ENCODE measurements around the gene NIPBL. TPM values are rescaled to one million over a fixed set of nuclear protein-coding genes. Genes with fewer than 3 reads are reported as not detected.

Gene NIPBL
- polyA plus RNA-seq, 4 donors = 10.8 to 37.5 (median 14.6) TPM

DNA sequence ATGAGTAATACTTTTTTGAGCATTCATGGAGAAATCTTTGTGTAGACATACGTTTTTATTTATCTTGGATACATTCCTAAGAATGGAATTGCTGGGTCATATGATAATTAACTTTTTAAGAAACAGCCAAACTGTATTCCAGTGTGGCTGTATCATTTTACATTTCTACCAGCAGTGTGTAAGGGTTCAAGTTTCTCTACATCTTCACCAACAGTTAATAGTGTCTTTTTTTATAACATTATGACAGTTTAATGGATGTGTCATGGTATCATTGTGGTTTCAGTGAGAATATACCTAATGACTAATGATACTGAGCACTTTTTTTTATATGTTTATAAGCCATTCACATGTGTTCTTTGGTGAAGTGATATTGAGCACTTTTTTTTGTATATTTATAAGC, 52.4 kb downstream of the NIPBL start:
- no peak for DNase-seq

GRCh38 chr5:36929438-36929837, 52.9 kb downstream of the NIPBL start:
- Histone ChIP-seq H3K36me3 (ENCODE audit: control insufficient read depth in 3 of 3, insufficient read depth in 2 of 3, low read depth in 1 of 3, low read length in 3 of 3) (no peaks in the 10 kb centered on the region), H3K27me3 (ENCODE audit: control insufficient read depth in 3 of 3, insufficient read depth in 3 of 3, low read length in 3 of 3) (no peaks in the 10 kb centered on the region), H3K4me3 (ENCODE audit: low read depth in 1 of 3, low read length in 3 of 3) (no peak overlapping the region), H3K9me3 (ENCODE audit: control insufficient read depth in 2 of 2, insufficient read depth in 1 of 2, low read depth in 1 of 2, low read length in 1 of 2) (no peaks in the 10 kb centered on the region), H3K27ac (ENCODE audit: low read depth in 1 of 3, low read length in 2 of 3) (no peak overlapping the region), H3K4me1 (ENCODE audit: control insufficient read depth in 3 of 3, insufficient read depth in 2 of 3, low read depth in 1 of 3, low read length in 2 of 3) (no peaks in the 10 kb centered on the region)
- no peak for DNase-seq
- FAIRE-seq = no peak

More for the DNA sequence above, 52.4 kb downstream of the NIPBL start:
- H3K9me3 ChIP-seq (ENCODE audit: control insufficient read depth in 2 of 2, insufficient read depth in 1 of 2, low read depth in 1 of 2, low read length in 1 of 2) = no peaks in the 10 kb centered on the region
- H3K27me3 ChIP-seq (ENCODE audit: control insufficient read depth in 3 of 3, insufficient read depth in 3 of 3, low read length in 3 of 3) = no peaks in the 10 kb centered on the region
- 7 to 17% (median 10%) methylated on average over 1 of the region's 1 CpG for WGBS, 3 donors
- no peak for FAIRE-seq
- no peak overlapping the region for H3K4me3 ChIP-seq (ENCODE audit: low read depth in 1 of 3, low read length in 3 of 3)
- no peaks in the 10 kb centered on the region for H3K4me1 ChIP-seq (ENCODE audit: control insufficient read depth in 3 of 3, insufficient read depth in 2 of 3, low read depth in 1 of 3, low read length in 2 of 3)
- H3K36me3 ChIP-seq (ENCODE audit: control insufficient read depth in 3 of 3, insufficient read depth in 2 of 3, low read depth in 1 of 3, low read length in 3 of 3) = no peaks in the 10 kb centered on the region
- no peak overlapping the region for H3K27ac ChIP-seq (ENCODE audit: low read depth in 1 of 3, low read length in 2 of 3)

GRCh38 chr5:36932056-36932455, 55.5 kb downstream of the NIPBL start:
- FAIRE-seq = no peak
- Histone ChIP-seq H3K4me1 (ENCODE audit: control insufficient read depth in 3 of 3, insufficient read depth in 2 of 3, low read depth in 1 of 3, low read length in 2 of 3) (peaks cover 0 to 1% (median 0%) of the 10 kb centered on the region in 3 donors), H3K36me3 (ENCODE audit: control insufficient read depth in 3 of 3, insufficient read depth in 2 of 3, low read depth in 1 of 3, low read length in 3 of 3) (no peaks in the 10 kb centered on the region), H3K27ac (ENCODE audit: low read depth in 1 of 3, low read length in 2 of 3) (no peak overlapping the region), H3K27me3 (ENCODE audit: control insufficient read depth in 3 of 3, insufficient read depth in 3 of 3, low read length in 3 of 3) (no peaks in the 10 kb centered on the region), H3K9me3 (ENCODE audit: control insufficient read depth in 2 of 2, insufficient read depth in 1 of 2, low read depth in 1 of 2, low read length in 1 of 2) (no peaks in the 10 kb centered on the region), H3K4me3 (ENCODE audit: low read depth in 1 of 3, low read length in 3 of 3) (no peak overlapping the region)
- no peak for DNase-seq
- 91 to 94% (median 92%) methylated on average over 4 of the region's 4 CpGs for WGBS, 3 donors

- Histone ChIP-seq H3K4me3 (ENCODE audit: low read depth in 1 of 3, low read length in 3 of 3) (no peak overlapping the region), H3K36me3 (ENCODE audit: control insufficient read depth in 3 of 3, insufficient read depth in 2 of 3, low read depth in 1 of 3, low read length in 3 of 3) (no peaks in the 10 kb centered on the region), H3K9me3 (ENCODE audit: control insufficient read depth in 2 of 2, insufficient read depth in 1 of 2, low read depth in 1 of 2, low read length in 1 of 2) (no peaks in the 10 kb centered on the region), H3K27me3 (ENCODE audit: control insufficient read depth in 3 of 3, insufficient read depth in 3 of 3, low read length in 3 of 3) (no peaks in the 10 kb centered on the region), H3K27ac (ENCODE audit: low read depth in 1 of 3, low read length in 2 of 3) (no peak overlapping the region), H3K4me1 (ENCODE audit: control insufficient read depth in 3 of 3, insufficient read depth in 2 of 3, low read depth in 1 of 3, low read length in 2 of 3) (peaks cover 0 to 1% (median 0%) of the 10 kb centered on the region in 3 donors)
- DNase-seq (no peak), FAIRE-seq (no peak)
- 98 to 100% (median 100%) methylated on average over 1 of the region's 1 CpG for WGBS, 3 donors
Observed at GRCh38 chr5:36932699-36933098, 56.1 kb downstream of the NIPBL start.

DNA sequence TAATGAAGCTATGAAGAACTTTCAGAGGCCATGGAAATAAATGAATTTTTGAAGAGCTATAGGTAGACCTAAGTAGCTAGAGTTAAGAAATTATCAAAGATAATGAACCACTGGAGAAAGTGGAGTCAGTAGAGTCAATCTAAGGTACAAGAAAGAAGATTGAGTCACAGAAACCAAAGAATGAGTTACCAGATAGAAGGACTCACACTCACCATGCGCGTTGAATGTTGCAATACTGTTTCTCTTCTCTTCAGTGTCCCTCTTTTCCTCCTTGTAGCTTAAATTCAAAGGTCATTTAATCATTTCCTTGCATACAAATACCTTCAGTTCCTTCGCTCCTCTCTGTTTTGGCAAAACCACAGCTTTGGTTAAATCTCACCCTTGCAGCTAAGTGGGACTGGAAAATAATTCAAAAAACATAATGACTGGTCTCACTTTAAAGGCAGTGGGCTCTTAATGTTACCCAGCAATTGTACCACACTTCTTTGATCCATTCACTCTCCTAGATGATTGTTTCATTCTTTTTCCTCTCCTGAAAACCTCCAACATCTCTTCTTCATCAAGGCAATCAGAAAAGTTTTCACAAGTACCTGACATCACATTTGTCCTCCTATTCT, 58.3 kb downstream of the NIPBL start:
- FAIRE-seq = no peak
- H3K36me3 ChIP-seq (ENCODE audit: control insufficient read depth in 3 of 3, insufficient read depth in 2 of 3, low read depth in 1 of 3, low read length in 3 of 3) = no peaks in the 10 kb centered on the region

GRCh38 chr5:36935805-36936204, 59.2 kb downstream of the NIPBL start:
- FAIRE-seq (no peak), DNase-seq (no peak)
- Histone ChIP-seq H3K27ac (ENCODE audit: low read depth in 1 of 3, low read length in 2 of 3) (no peak overlapping the region), H3K4me1 (ENCODE audit: control insufficient read depth in 3 of 3, insufficient read depth in 2 of 3, low read depth in 1 of 3, low read length in 2 of 3) (peaks cover 2 to 8% (median 5%) of the 10 kb centered on the region in 3 donors), H3K36me3 (ENCODE audit: control insufficient read depth in 3 of 3, insufficient read depth in 2 of 3, low read depth in 1 of 3, low read length in 3 of 3) (no peaks in the 10 kb centered on the region), H3K9me3 (ENCODE audit: control insufficient read depth in 2 of 2, insufficient read depth in 1 of 2, low read depth in 1 of 2, low read length in 1 of 2) (no peaks in the 10 kb centered on the region), H3K4me3 (ENCODE audit: low read depth in 1 of 3, low read length in 3 of 3) (no peak overlapping the region), H3K27me3 (ENCODE audit: control insufficient read depth in 3 of 3, insufficient read depth in 3 of 3, low read length in 3 of 3) (no peaks in the 10 kb centered on the region)
- WGBS, 3 donors = 95 to 100% (median 97%) methylated on average over 1 of the region's 1 CpG

More for the DNA sequence above, 58.3 kb downstream of the NIPBL start:
- WGBS, 3 donors = 94 to 98% (median 97%) methylated on average over 3 of the region's 3 CpGs
- Histone ChIP-seq H3K27me3 (ENCODE audit: control insufficient read depth in 3 of 3, insufficient read depth in 3 of 3, low read length in 3 of 3) (no peaks in the 10 kb centered on the region), H3K9me3 (ENCODE audit: control insufficient read depth in 2 of 2, insufficient read depth in 1 of 2, low read depth in 1 of 2, low read length in 1 of 2) (no peaks in the 10 kb centered on the region), H3K4me1 (ENCODE audit: control insufficient read depth in 3 of 3, insufficient read depth in 2 of 3, low read depth in 1 of 3, low read length in 2 of 3) (peaks cover 2 to 7% (median 5%) of the 10 kb centered on the region in 3 donors), H3K27ac (ENCODE audit: low read depth in 1 of 3, low read length in 2 of 3) (no peak overlapping the region), H3K4me3 (ENCODE audit: low read depth in 1 of 3, low read length in 3 of 3) (no peak overlapping the region)
- DNase-seq = no peak

GRCh38 chr5:36936309-36936708, 59.7 kb downstream of the NIPBL start:
- Histone ChIP-seq H3K4me1 (ENCODE audit: control insufficient read depth in 3 of 3, insufficient read depth in 2 of 3, low read depth in 1 of 3, low read length in 2 of 3) (peaks cover 2 to 8% (median 5%) of the 10 kb centered on the region in 3 donors), H3K27me3 (ENCODE audit: control insufficient read depth in 3 of 3, insufficient read depth in 3 of 3, low read length in 3 of 3) (no peaks in the 10 kb centered on the region), H3K27ac (ENCODE audit: low read depth in 1 of 3, low read length in 2 of 3) (no peak overlapping the region), H3K9me3 (ENCODE audit: control insufficient read depth in 2 of 2, insufficient read depth in 1 of 2, low read depth in 1 of 2, low read length in 1 of 2) (no peaks in the 10 kb centered on the region), H3K4me3 (ENCODE audit: low read depth in 1 of 3, low read length in 3 of 3) (no peak overlapping the region), H3K36me3 (ENCODE audit: control insufficient read depth in 3 of 3, insufficient read depth in 2 of 3, low read depth in 1 of 3, low read length in 3 of 3) (no peaks in the 10 kb centered on the region)
- WGBS, 3 donors = 69 to 76% (median 73%) methylated on average over 3 of the region's 3 CpGs
- no peak for DNase-seq
- FAIRE-seq = peak; percentile 19

DNA sequence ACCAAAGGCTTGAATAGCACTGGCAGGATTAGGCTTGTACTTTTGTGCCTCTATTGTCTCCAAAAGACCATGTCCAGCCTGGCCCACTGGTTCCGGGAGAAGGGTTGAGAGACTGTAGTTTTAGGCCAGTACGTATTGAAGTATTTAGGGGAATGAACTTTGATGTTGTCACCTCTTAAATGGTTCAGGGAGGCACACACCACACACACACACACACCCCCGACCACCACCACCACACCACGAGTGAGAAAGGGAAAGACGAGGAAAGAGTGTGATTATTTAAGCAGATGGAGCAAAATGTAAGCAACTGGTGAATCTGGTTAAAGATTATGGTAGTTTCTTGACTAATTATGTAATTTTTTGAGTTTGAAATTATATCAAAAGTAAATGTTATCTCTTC, 61.6 kb downstream of the NIPBL start:
- Histone ChIP-seq H3K4me3 (ENCODE audit: low read depth in 1 of 3, low read length in 3 of 3) (no peak overlapping the region), H3K27ac (ENCODE audit: low read depth in 1 of 3, low read length in 2 of 3) (no peak overlapping the region), H3K27me3 (ENCODE audit: control insufficient read depth in 3 of 3, insufficient read depth in 3 of 3, low read length in 3 of 3) (no peaks in the 10 kb centered on the region), H3K4me1 (ENCODE audit: control insufficient read depth in 3 of 3, insufficient read depth in 2 of 3, low read depth in 1 of 3, low read length in 2 of 3) (peaks cover 2 to 8% (median 5%) of the 10 kb centered on the region in 3 donors), H3K36me3 (ENCODE audit: control insufficient read depth in 3 of 3, insufficient read depth in 2 of 3, low read depth in 1 of 3, low read length in 3 of 3) (no peaks in the 10 kb centered on the region), H3K9me3 (ENCODE audit: control insufficient read depth in 2 of 2, insufficient read depth in 1 of 2, low read depth in 1 of 2, low read length in 1 of 2) (no peaks in the 10 kb centered on the region)
- DNase-seq (no peak), FAIRE-seq (no peak)
- WGBS, 3 donors = 85 to 89% (median 89%) methylated on average over 5 of the region's 5 CpGs
